AG09309 (cell line): ENCODE results near the gene FBXO41.

Experiments
- DNase-seq: peaks from one replicate; pipeline ENCODE4 v3.0.0-alpha.2; 2010; ENCODE audit warnings: low read depth
- H3K4me3 ChIP-seq: 2 replicates; pipeline ENCODE4 v1.5.1; 2011; ENCODE audit warnings: mild to moderate bottlenecking, low read depth, low read length, moderate library complexity; ENCODE audit not compliant: control insufficient read depth
- CTCF ChIP-seq: IDR thresholded peaks from 2 replicates; pipeline ENCODE4 v1.5.1; 2011; ENCODE audit warnings: mild to moderate bottlenecking, low read depth, low read length, inconsistent platforms; ENCODE audit not compliant: insufficient read depth, control insufficient read depth; ENCODE audit errors: missing control alignments

Gene FBXO41

DNA sequence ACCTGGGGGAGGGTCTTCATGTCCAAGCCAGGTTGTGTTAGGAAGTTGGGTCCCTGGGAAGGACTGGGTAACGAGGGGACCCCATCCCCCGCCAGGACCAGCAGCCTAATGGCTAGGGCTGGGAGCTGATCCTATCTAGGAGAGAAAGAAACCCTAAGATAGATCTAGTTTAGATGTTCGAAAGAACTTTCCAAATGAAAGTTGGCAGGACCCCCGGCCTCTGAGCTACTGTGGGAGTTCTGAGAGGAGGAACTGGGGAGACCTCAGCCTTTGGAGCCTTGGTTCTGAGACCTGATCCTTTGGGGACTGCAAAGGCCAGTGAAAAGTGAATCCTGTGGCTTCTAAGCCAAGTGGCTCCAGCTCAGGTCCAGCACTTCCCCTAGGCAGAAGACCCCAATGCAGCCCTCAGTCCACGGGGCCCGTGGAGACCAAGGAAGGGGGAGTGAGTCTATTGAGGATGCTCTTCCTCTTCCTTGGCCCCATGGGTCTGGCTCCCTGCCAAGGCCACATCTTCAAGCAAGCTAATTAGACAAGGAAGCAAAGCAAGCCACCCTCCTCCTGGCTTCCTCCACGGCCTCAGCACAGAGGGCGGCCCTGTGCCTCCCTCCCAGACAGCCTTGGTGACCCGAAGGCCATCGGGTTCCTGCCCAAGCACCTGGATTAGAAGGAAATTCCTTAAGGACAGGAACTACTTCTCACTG lies 26.7 kb downstream of the FBXO41 start:
- no peak for TF ChIP-seq CTCF
- no peak overlapping the region for H3K4me3 ChIP-seq
- DNase-seq, result no peak

DNA sequence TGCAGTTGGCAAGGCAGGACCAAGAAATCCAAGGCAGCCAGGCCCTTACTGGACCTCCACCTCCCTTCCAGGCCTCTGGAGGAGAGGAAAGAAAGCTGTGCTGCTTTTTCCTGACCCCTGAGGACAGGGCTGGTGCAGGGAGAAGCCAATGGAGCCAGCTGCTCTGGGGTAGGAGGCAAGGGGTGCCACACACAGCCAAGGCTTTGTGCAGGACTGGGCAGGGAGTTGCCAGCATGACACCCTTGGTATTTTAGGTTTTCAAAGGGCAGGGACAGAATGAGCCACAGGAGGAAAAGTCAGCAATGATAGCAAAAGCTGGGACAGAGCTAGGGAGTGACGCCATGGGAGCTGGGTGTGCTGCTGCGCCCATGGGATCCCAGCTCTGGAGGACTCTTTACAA lies 27.3 kb downstream of the FBXO41 start:
- DNase-seq, result no peak
- no peak overlapping the region for H3K4me3 ChIP-seq

GRCh38 chr2:73256618-73256922 lies 27.7 kb downstream of the FBXO41 start:
- no peak for TF ChIP-seq CTCF
- no peak for DNase-seq
- H3K4me3 ChIP-seq, result no peak overlapping the region

More for the DNA sequence above, 27.3 kb downstream of the FBXO41 start:
- TF ChIP-seq CTCF, result no peak

DNA sequence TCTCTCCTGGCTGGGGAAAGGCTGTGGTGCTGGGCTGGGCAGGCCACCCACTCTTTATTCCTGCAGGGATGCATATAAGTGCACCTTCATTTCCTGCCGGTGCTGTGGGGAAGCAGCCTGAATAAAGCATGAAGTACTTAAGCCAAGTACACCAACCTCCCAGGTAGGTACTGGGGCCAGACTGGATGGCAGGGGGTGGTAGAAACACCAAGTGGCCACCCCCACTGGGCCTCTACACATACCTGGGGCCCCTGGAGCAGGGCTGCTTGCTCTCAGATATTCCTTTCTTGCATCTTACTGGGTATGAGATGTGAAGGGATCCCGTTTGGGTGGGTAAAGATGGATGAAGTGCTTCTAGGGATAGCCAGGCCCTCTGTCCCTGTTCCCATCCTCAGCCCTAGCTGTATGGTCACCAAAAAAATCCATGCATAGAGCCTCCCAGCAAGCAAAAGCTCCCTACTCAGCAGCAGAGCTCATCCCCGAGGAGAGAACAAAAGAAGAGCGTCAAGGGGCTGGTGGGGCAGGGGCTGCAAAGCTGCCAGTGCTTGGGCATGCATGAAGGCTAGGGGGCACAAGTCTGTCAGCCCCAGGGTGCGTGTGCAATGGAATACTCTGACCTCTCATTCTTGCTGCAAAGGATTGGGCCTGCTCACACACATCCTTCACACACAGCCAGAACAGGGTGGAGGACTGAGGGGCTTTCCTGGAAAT lies 28.2 kb downstream of the FBXO41 start:
- TF ChIP-seq CTCF, result no peak
- DNase-seq, result no peak
- H3K4me3 ChIP-seq, result no peak overlapping the region

DNA sequence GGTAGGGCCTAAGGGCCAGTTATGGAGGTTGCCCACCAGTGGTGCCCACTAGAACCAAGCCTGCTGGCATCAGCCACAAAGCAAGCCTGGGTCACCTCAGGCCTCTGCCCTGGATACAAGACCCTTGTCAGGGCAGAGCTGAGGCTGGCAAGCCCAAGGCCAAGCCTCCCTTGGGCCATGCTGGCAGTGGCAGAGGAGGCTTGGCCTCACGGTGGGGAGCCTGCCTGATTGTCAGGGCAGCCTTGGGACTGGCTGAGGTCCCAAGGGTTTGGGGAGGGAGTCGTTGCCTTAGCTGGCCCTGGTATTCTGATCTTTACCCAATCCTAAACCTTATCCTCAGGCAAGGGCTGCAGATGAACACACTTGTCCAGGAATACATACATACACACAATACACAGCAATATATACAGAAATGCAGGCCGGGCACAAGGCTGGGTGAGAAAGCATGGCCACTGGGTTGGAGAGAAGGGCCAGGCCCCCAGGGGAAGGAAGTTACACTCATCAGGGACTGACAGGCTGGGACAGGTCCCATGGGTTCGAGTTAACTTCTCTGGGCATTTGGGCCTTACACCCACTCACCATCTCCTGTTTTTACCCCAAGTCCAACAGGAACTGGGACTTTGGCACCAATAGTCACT lies 29.2 kb downstream of the FBXO41 start:
- H3K4me3 ChIP-seq, result no peak overlapping the region
- no peak for TF ChIP-seq CTCF
- no peak for DNase-seq

DNA sequence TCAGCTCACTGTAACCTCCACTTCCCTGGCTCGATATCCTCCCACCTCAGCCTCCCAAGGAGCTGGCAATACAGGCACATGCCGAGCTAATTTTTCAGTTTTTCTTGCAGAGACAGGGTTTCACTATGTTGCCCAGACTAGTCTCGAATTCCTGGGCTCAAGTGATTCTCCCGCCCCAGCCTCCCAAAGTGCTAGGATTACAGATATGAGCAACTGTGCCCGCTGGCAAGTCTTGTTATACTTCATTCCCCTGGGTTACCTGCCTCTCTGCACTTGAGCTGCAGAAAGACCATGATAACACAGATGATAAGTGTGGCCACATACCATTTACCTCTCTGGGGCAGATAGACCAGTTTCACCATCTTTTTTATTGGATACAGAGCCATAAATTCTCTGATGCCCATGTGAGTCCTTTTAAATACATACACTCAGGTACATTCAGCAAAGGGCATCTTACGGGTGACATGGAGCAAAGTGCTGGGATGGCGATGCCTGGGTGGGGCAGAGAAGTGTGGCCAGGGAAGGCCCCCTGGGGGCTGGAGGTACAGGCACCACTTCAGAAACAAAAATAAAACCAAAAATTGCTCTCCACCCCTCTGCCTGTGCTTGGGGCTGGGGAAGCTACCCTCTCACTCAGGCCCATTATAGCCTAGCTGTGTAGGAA lies 29.8 kb downstream of the FBXO41 start:
- TF ChIP-seq CTCF, result no peak
- DNase-seq, result no peak
- H3K4me3 ChIP-seq, result no peak overlapping the region
